ENCODE results near the gene ADGRA3.

GRCh38 chr4:22476011-22476410, 39.9 kb downstream of the ADGRA3 start:
- TF ChIP-seq, protein P1, sequence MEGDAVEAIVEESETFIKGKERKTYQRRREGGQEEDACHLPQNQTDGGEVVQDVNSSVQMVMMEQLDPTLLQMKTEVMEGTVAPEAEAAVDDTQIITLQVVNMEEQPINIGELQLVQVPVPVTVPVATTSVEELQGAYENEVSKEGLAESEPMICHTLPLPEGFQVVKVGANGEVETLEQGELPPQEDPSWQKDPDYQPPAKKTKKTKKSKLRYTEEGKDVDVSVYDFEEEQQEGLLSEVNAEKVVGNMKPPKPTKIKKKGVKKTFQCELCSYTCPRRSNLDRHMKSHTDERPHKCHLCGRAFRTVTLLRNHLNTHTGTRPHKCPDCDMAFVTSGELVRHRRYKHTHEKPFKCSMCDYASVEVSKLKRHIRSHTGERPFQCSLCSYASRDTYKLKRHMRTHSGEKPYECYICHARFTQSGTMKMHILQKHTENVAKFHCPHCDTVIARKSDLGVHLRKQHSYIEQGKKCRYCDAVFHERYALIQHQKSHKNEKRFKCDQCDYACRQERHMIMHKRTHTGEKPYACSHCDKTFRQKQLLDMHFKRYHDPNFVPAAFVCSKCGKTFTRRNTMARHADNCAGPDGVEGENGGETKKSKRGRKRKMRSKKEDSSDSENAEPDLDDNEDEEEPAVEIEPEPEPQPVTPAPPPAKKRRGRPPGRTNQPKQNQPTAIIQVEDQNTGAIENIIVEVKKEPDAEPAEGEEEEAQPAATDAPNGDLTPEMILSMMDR (IDR thresholded peaks at IDR 0.05): no peak
- TF ChIP-seq POLR2A (IDR thresholded peaks at IDR 0.05): no peak
